ENCODE data around the gene TLCD3A.
"Not testable (repeated sequence)": the region's sequence is repeated elsewhere in the genome, so short reads cannot be mapped to it uniquely, and the experiment has no call there.

The TLCD3A gene

GRCh38 chr17:749359-749758 is 17.0 kb downstream of the TLCD3A start:
- H3K4me3 Mint-ChIP-seq; H3K27me3 Mint-ChIP-seq; DNase-seq (ENCODE audit: low spot score in 2 of 2); H3K27ac Mint-ChIP-seq; H3K9me3 Mint-ChIP-seq; ATAC-seq (ENCODE audit: low read depth): not testable (repeated sequence)
- Mint-ChIP-seq H3K36me3 (peaks cover 11% of the 10 kb centered on the region), H3K4me1 (peaks cover 35% of the 10 kb centered on the region)

- ATAC-seq (ENCODE audit: low read depth): no peak
- peak overlapping the region; percentile 95 for H3K27ac Mint-ChIP-seq
- H3K4me3 Mint-ChIP-seq: peak overlapping the region; percentile 98
- no peaks in the 10 kb centered on the region for H3K27me3 Mint-ChIP-seq
- DNase-seq (ENCODE audit: low spot score in 2 of 2): no peak
- H3K9me3 Mint-ChIP-seq: no peaks in the 10 kb centered on the region
- H3K36me3 Mint-ChIP-seq: peaks cover 10% of the 10 kb centered on the region
- H3K4me1 Mint-ChIP-seq: peaks cover 35% of the 10 kb centered on the region
Observed at GRCh38 chr17:750431-751037, 18.1 kb downstream of the TLCD3A start.

- peaks cover 10% of the 10 kb centered on the region for H3K36me3 Mint-ChIP-seq
- no peaks in the 10 kb centered on the region for H3K27me3 Mint-ChIP-seq
- H3K9me3 Mint-ChIP-seq: no peaks in the 10 kb centered on the region
- DNase-seq (ENCODE audit: low spot score in 2 of 2): peak in 1 of 2 donors; percentile 44
- H3K27ac Mint-ChIP-seq: peak overlapping the region; percentile 95
- peak; percentile 49 for ATAC-seq (ENCODE audit: low read depth)
- peaks cover 35% of the 10 kb centered on the region for H3K4me1 Mint-ChIP-seq
- peak overlapping the region; percentile 98 for H3K4me3 Mint-ChIP-seq
Observed at GRCh38 chr17:751269-752001, 19.0 kb downstream of the TLCD3A start.

- peak; percentile 81 for ATAC-seq (ENCODE audit: low read depth)
- peak within 1 kb of the TSS; percentile 98 for H3K4me3 Mint-ChIP-seq
Observed at GRCh38 chr17:752002-752619, 19.7 kb downstream of the TLCD3A start, which contains the start of gene GEMIN4. Gene GEMIN4, minus strand, starts transcription at chr17:752264. Its CDS starts 122 bp downstream, at chr17:752142.

GRCh38 chr17:752620-753219 is 20.3 kb downstream of the TLCD3A start:
- ATAC-seq (ENCODE audit: low read depth): peak; percentile 7
- Mint-ChIP-seq H3K36me3 (peaks cover 9% of the 10 kb centered on the region), H3K27ac (peak overlapping the region; percentile 95), H3K4me1 (peaks cover 35% of the 10 kb centered on the region), H3K9me3 (no peaks in the 10 kb centered on the region), H3K27me3 (no peaks in the 10 kb centered on the region), H3K4me3 (peak overlapping the region; percentile 98)
- no peak for DNase-seq (ENCODE audit: low spot score in 2 of 2)

More at GRCh38 chr17:752002-752619, 19.7 kb downstream of the TLCD3A start, which contains the start of gene GEMIN4:
- H3K9me3 Mint-ChIP-seq: no peaks in the 10 kb centered on the region
- H3K36me3 Mint-ChIP-seq: peaks cover 9% of the 10 kb centered on the region
- peak; percentile 100 for DNase-seq (ENCODE audit: low spot score in 2 of 2)
- peaks cover 35% of the 10 kb centered on the region for H3K4me1 Mint-ChIP-seq
- H3K27me3 Mint-ChIP-seq: no peaks in the 10 kb centered on the region
- peak within 1 kb of the TSS; percentile 95 for H3K27ac Mint-ChIP-seq

- peaks cover 3% of the 10 kb centered on the region for H3K36me3 Mint-ChIP-seq
- no peak overlapping the region for H3K27ac Mint-ChIP-seq
- DNase-seq (ENCODE audit: low spot score in 2 of 2) (no peak), ATAC-seq (ENCODE audit: low read depth) (no peak)
- peaks cover 31% of the 10 kb centered on the region for H3K4me1 Mint-ChIP-seq
- H3K27me3 Mint-ChIP-seq: no peaks in the 10 kb centered on the region
- H3K9me3 Mint-ChIP-seq: no peaks in the 10 kb centered on the region
- peak overlapping the region; percentile 55 for H3K4me3 Mint-ChIP-seq
Observed at GRCh38 chr17:753418-753817, 21.0 kb downstream of the TLCD3A start.

GRCh38 chr17:755319-755961 is 23.0 kb downstream of the TLCD3A start:
- not testable (repeated sequence) for ATAC-seq (ENCODE audit: low read depth); H3K4me3 Mint-ChIP-seq; DNase-seq (ENCODE audit: low spot score in 2 of 2); H3K36me3 Mint-ChIP-seq; H3K27ac Mint-ChIP-seq; H3K27me3 Mint-ChIP-seq; H3K9me3 Mint-ChIP-seq
- peaks cover 17% of the 10 kb centered on the region for H3K4me1 Mint-ChIP-seq

GRCh38 chr17:756010-756567 is 23.7 kb downstream of the TLCD3A start:
- H3K4me3 Mint-ChIP-seq, H3K27me3 Mint-ChIP-seq: not testable (repeated sequence)

GRCh38 chr17:759964-760363 is 27.6 kb downstream of the TLCD3A start:
- no peak for ATAC-seq (ENCODE audit: low read depth)
- H3K36me3 Mint-ChIP-seq: peaks cover 23% of the 10 kb centered on the region
- H3K4me3 Mint-ChIP-seq: no peak overlapping the region
- H3K9me3 Mint-ChIP-seq: no peaks in the 10 kb centered on the region
- H3K27me3 Mint-ChIP-seq: no peaks in the 10 kb centered on the region
- H3K4me1 Mint-ChIP-seq: no peaks in the 10 kb centered on the region
- DNase-seq (ENCODE audit: low spot score in 2 of 2): no peak
- no peak overlapping the region for H3K27ac Mint-ChIP-seq

More at GRCh38 chr17:756010-756567, 23.7 kb downstream of the TLCD3A start:
- H3K4me1 Mint-ChIP-seq: peaks cover 10% of the 10 kb centered on the region
- not testable (repeated sequence) for H3K27ac Mint-ChIP-seq; H3K9me3 Mint-ChIP-seq; ATAC-seq (ENCODE audit: low read depth); DNase-seq (ENCODE audit: low spot score in 2 of 2)
- H3K36me3 Mint-ChIP-seq: peaks cover 11% of the 10 kb centered on the region

- Mint-ChIP-seq H3K4me1 (peaks cover 3% of the 10 kb centered on the region), H3K27me3 (no peaks in the 10 kb centered on the region), H3K36me3 (peaks cover 27% of the 10 kb centered on the region), H3K4me3 (no peak overlapping the region), H3K9me3 (no peaks in the 10 kb centered on the region), H3K27ac (no peak overlapping the region)
- DNase-seq (ENCODE audit: low spot score in 2 of 2): no peak
- no peak for ATAC-seq (ENCODE audit: low read depth)
Observed at GRCh38 chr17:760371-760770, 28.0 kb downstream of the TLCD3A start.

GRCh38 chr17:767076-767475 is 34.7 kb downstream of the TLCD3A start:
- DNase-seq (ENCODE audit: low spot score in 2 of 2) (no peak), ATAC-seq (ENCODE audit: low read depth) (no peak)
- H3K27me3 Mint-ChIP-seq: no peaks in the 10 kb centered on the region
- no peak overlapping the region for H3K4me3 Mint-ChIP-seq
- H3K9me3 Mint-ChIP-seq: no peaks in the 10 kb centered on the region
- peaks cover 42% of the 10 kb centered on the region for H3K36me3 Mint-ChIP-seq
- peaks cover 3% of the 10 kb centered on the region for H3K4me1 Mint-ChIP-seq
- H3K27ac Mint-ChIP-seq: no peak overlapping the region

GRCh38 chr17:773016-773415 is 40.6 kb downstream of the TLCD3A start:
- no peak overlapping the region for H3K4me3 Mint-ChIP-seq
- ATAC-seq (ENCODE audit: low read depth) (no peak), DNase-seq (ENCODE audit: low spot score in 2 of 2) (no peak)
- peaks cover 8% of the 10 kb centered on the region for H3K4me1 Mint-ChIP-seq
- H3K27me3 Mint-ChIP-seq: no peaks in the 10 kb centered on the region
- peaks cover 43% of the 10 kb centered on the region for H3K36me3 Mint-ChIP-seq
- no peak overlapping the region for H3K27ac Mint-ChIP-seq
- no peaks in the 10 kb centered on the region for H3K9me3 Mint-ChIP-seq

GRCh38 chr17:773467-774312 is 41.3 kb downstream of the TLCD3A start:
- DNase-seq (ENCODE audit: low spot score in 2 of 2): no peak
- no peak for ATAC-seq (ENCODE audit: low read depth)
- H3K9me3 Mint-ChIP-seq: no peaks in the 10 kb centered on the region
- H3K27ac Mint-ChIP-seq: no peak overlapping the region
- peaks cover 8% of the 10 kb centered on the region for H3K4me1 Mint-ChIP-seq
- no peak overlapping the region for H3K4me3 Mint-ChIP-seq
- H3K27me3 Mint-ChIP-seq: no peaks in the 10 kb centered on the region
- H3K36me3 Mint-ChIP-seq: peaks cover 40% of the 10 kb centered on the region

Data from memory B cell (primary cell).